H1 (cell line): Measurements from ENCODE around the gene TMEM266. TPM values are rescaled to one million over a fixed set of nuclear protein-coding genes. Genes with fewer than 3 reads are reported as not detected.

Experiments
- CTCF ChIA-PET: fragments of 300-600 bp; sonication (Branson Sonifier 250); formaldehyde crosslinking; loops from one replicate; lab custom pipeline; 2021; ENCODE audit not compliant: partially characterized antibody; lab: Charles Lee
- POLR2A ChIA-PET: fragments of 300-600 bp; sonication (Branson Sonifier 250); formaldehyde crosslinking; loops from one replicate; lab custom pipeline; 2021; ENCODE audit warnings: inconsistent platforms; ENCODE audit not compliant: partially characterized antibody; lab: Charles Lee
- DNase-seq, 2 experiments: peaks; one replicate each; pipeline versions ENCODE4 v3.0.0 to v3.0.0-alpha.2; 2010 to 2022; ENCODE audit warnings: low spot score in 2 of 2, low read depth in 1 of 2, mixed read lengths in 1 of 2
- FAIRE-seq: peaks from 2 replicates; lab custom pipeline; 2011; peaks lifted over from hg19 to GRCh38; lab: Jason Lieb, UNC
- H2AFZ ChIP-seq: 2 replicates; pipeline ENCODE4 v1.8.1; 2012; ENCODE audit warnings: low read length, inconsistent platforms
- H2AK5ac ChIP-seq: 2 replicates; pipeline ENCODE4 v1.6.1; 2013; ENCODE audit warnings: low read depth, low read length
- H2BK120ac ChIP-seq: replicated peaks from 2 replicates; pipeline ENCODE3; 2013; ENCODE audit warnings: low read depth, low read length, inconsistent platforms
- H2BK12ac ChIP-seq: 2 replicates; pipeline ENCODE4 v1.6.1; 2013; ENCODE audit warnings: low read depth, low read length
- H2BK15ac ChIP-seq: 2 replicates; pipeline ENCODE4 v1.6.1; 2013; ENCODE audit warnings: low read length
- H2BK20ac ChIP-seq: 2 replicates; pipeline ENCODE4 v1.6.1; 2013; ENCODE audit warnings: low read length
- H2BK5ac ChIP-seq: 2 replicates; pipeline ENCODE4 v1.6.1; 2013; ENCODE audit warnings: low read depth, low read length
- H3K14ac ChIP-seq: 2 replicates; pipeline ENCODE4 v1.6.1; 2013; ENCODE audit warnings: inconsistent platforms; ENCODE audit not compliant: insufficient read length
- H3K18ac ChIP-seq: 2 replicates; pipeline ENCODE4 v1.6.1; 2013; ENCODE audit warnings: low read length; ENCODE audit errors: extremely low read depth
- H3K23ac ChIP-seq: 2 replicates; pipeline ENCODE4 v1.6.1; 2013; ENCODE audit warnings: inconsistent platforms; ENCODE audit not compliant: insufficient read length
- H3K23me2 ChIP-seq: 2 replicates; pipeline ENCODE4 v1.6.1; 2013; ENCODE audit warnings: low read depth, low read length
- H3K27ac ChIP-seq: 2 replicates; pipeline ENCODE4 v1.6.1; 2011; ENCODE audit warnings: low read depth, low read length, inconsistent platforms
- H3K27me3 ChIP-seq, 4 experiments: replicated peaks in 1 of 4; 1 replicate in 1 of 4; 2 replicates in 3 of 4; pipeline versions ENCODE4 v1.6.1 to v1.8.1; 2011 to 2013; ENCODE audit warnings: low read length in 3 of 4, mild to moderate bottlenecking in 3 of 4, inconsistent platforms in 2 of 4, mixed read lengths in 2 of 4, moderate library complexity in 1 of 4; ENCODE audit not compliant: control insufficient read depth in 3 of 4, insufficient read depth in 3 of 4; ENCODE audit errors: extremely low read depth in 1 of 4
- H3K36me3 ChIP-seq, 4 experiments: 2 replicates each; pipeline versions ENCODE4 v1.6.1 to v1.8.1; 2011 to 2013; ENCODE audit warnings: mild to moderate bottlenecking in 4 of 4, low read length in 3 of 4, moderate library complexity in 2 of 4, control low read depth in 1 of 4, inconsistent platforms in 1 of 4; ENCODE audit not compliant: insufficient read depth in 4 of 4, control insufficient read depth in 2 of 4
- H3K4ac ChIP-seq: replicated peaks from 2 replicates; pipeline ENCODE3; 2013; ENCODE audit warnings: low read length, low read depth, mixed read lengths, inconsistent platforms; ENCODE audit not compliant: insufficient read length
- H3K4me1 ChIP-seq, 4 experiments: replicated peaks in 1 of 4; 1 replicate in 1 of 4; 2 replicates in 3 of 4; pipeline versions ENCODE4 v1.6.1 to v1.8.1; 2011 to 2013; ENCODE audit warnings: low read length in 3 of 4, inconsistent platforms in 2 of 4, mixed read lengths in 1 of 4; ENCODE audit not compliant: insufficient read depth in 4 of 4, control insufficient read depth in 3 of 4
- H3K4me2 ChIP-seq, 2 experiments: 2 replicates each; pipeline versions ENCODE4 v1.6.1 to v1.8.1; 2011 to 2013; ENCODE audit warnings: low read depth in 2 of 2, low read length in 2 of 2, control low read depth in 1 of 2, inconsistent platforms in 1 of 2, mild to moderate bottlenecking in 1 of 2; ENCODE audit not compliant: insufficient read depth in 1 of 2
- H3K4me3 ChIP-seq, 4 experiments: fragments of 200-600, 300-600 bp in 1 of 4; sonication (generic), shearing (Covaris generic), sonication (Bioruptor Twin) in 1 of 4; 2 replicates each; pipeline versions ENCODE4 v1.5.1 to v1.8.1; 2011 to 2016; ENCODE audit warnings: low read length in 4 of 4, low read depth in 3 of 4, control low read depth in 2 of 4, inconsistent platforms in 2 of 4, mild to moderate bottlenecking in 2 of 4, mixed read lengths in 1 of 4, moderate library complexity in 1 of 4; ENCODE audit not compliant: insufficient read depth in 2 of 4; ENCODE audit errors: extremely low read depth in 1 of 4
- H3K56ac ChIP-seq: replicated peaks from 2 replicates; pipeline ENCODE3; 2013; ENCODE audit warnings: low read depth, mild to moderate bottlenecking, mixed read lengths, low read length, inconsistent platforms; ENCODE audit not compliant: insufficient read length
- H3K79me1 ChIP-seq: 2 replicates; pipeline ENCODE4 v1.6.1; 2013; ENCODE audit warnings: low read depth, low read length, control low read depth
- H3K79me2 ChIP-seq, 2 experiments: 2 replicates each; pipeline versions ENCODE4 v1.6.1 to v1.8.1; 2012 to 2013; ENCODE audit warnings: low read length in 2 of 2, mild to moderate bottlenecking in 2 of 2, inconsistent platforms in 1 of 2; ENCODE audit not compliant: insufficient read depth in 2 of 2, control insufficient read depth in 1 of 2
- H3K9ac ChIP-seq, 4 experiments: replicated peaks in 1 of 4; 1 replicate in 1 of 4; 2 replicates in 3 of 4; pipeline versions ENCODE4 v1.6.1 to v1.8.1; 2011 to 2013; ENCODE audit warnings: low read depth in 3 of 4, low read length in 3 of 4, control low read depth in 2 of 4, mild to moderate bottlenecking in 2 of 4, moderate library complexity in 2 of 4, inconsistent platforms in 1 of 4; ENCODE audit errors: extremely low read depth in 1 of 4
- H3K9me3 ChIP-seq, 2 experiments: 2 replicates each; pipeline versions ENCODE4 v1.6.1 to v1.8.1; 2012 to 2013; ENCODE audit warnings: mild to moderate bottlenecking in 2 of 2, moderate library complexity in 2 of 2, control low read depth in 1 of 2, inconsistent platforms in 1 of 2, low read depth in 1 of 2, low read length in 1 of 2, mixed read lengths in 1 of 2; ENCODE audit not compliant: insufficient read depth in 2 of 2
- H4K20me1 ChIP-seq, 2 experiments: replicated peaks in 1 of 2; 2 replicates each; pipeline versions ENCODE3 to v1.8.1; 2011 to 2013; ENCODE audit warnings: inconsistent platforms in 2 of 2, low read length in 2 of 2, mild to moderate bottlenecking in 1 of 2; ENCODE audit not compliant: insufficient read depth in 2 of 2, control insufficient read depth in 1 of 2
- H4K5ac ChIP-seq: 2 replicates; pipeline ENCODE4 v1.6.1; 2013; ENCODE audit warnings: low read length, low read depth, mixed read lengths, inconsistent platforms; ENCODE audit not compliant: insufficient read length
- H4K8ac ChIP-seq: 2 replicates; pipeline ENCODE4 v1.8.0; 2013; ENCODE audit warnings: mild to moderate bottlenecking, moderate library complexity, low read length, inconsistent platforms; ENCODE audit not compliant: insufficient read depth; ENCODE audit errors: extremely low read depth
- H4K91ac ChIP-seq: replicated peaks from 2 replicates; pipeline ENCODE3; 2013; ENCODE audit warnings: low read length, mixed read lengths, inconsistent platforms; ENCODE audit not compliant: insufficient read length
- ASH2L ChIP-seq: fragments of 200-600, 300-600 bp; sonication (generic); IDR thresholded peaks from one replicate; pipeline ENCODE4 v1.7.1; 2017; ENCODE audit warnings: low read length
- BCL11A ChIP-seq, 2 experiments: IDR thresholded peaks; one replicate each; pipeline ENCODE4 v1.6.1; 2011; ENCODE audit warnings: low read depth in 2 of 2, low read length in 2 of 2, mild to moderate bottlenecking in 2 of 2
- CBX8 ChIP-seq: fragments of 300-800, 300-1000 bp; sonication (generic); IDR thresholded peaks from 2 replicates; pipeline ENCODE4 v1.7.1; 2016; ENCODE audit warnings: low read depth, low read length, borderline replicate concordance
- CHD2 ChIP-seq: IDR thresholded peaks from 2 replicates; pipeline ENCODE4 v1.6.1; 2012; ENCODE audit warnings: low read length, improper control_type of control experiment
- EZH2 ChIP-seq: fragments of 200-600 bp; sonication (generic); IDR thresholded peaks from 2 replicates; pipeline ENCODE4 v1.7.1; 2012; ENCODE audit warnings: low read depth, mild to moderate bottlenecking, moderate library complexity, low read length, inconsistent platforms; ENCODE audit not compliant: severe bottlenecking
- GABPA ChIP-seq: IDR thresholded peaks from 2 replicates; pipeline ENCODE4 v1.6.1; 2011; ENCODE audit warnings: mild to moderate bottlenecking, low read length, moderate library complexity, borderline replicate concordance; ENCODE audit not compliant: insufficient read depth
- GTF2F1 ChIP-seq: IDR thresholded peaks from 2 replicates; pipeline ENCODE4 v1.6.1; 2012; ENCODE audit warnings: low read depth, low read length, improper control_type of control experiment, borderline replicate concordance
- POU5F1 ChIP-seq: IDR thresholded peaks from 2 replicates; pipeline ENCODE4 v1.6.1; 2011; ENCODE audit warnings: low read depth, mild to moderate bottlenecking, low read length, moderate library complexity
- RNF2 ChIP-seq: fragments of 200-900, 300-1000 bp; sonication (generic); IDR thresholded peaks from 2 replicates; pipeline ENCODE4 v1.7.1; 2016; ENCODE audit warnings: borderline replicate concordance, low read depth, mild to moderate bottlenecking, antibody characterized with exemption, low read length; ENCODE audit not compliant: poor library complexity, severe bottlenecking; ENCODE audit errors: missing control alignments
- SIX5 ChIP-seq: IDR thresholded peaks from 2 replicates; pipeline ENCODE4 v1.6.1; 2011; ENCODE audit warnings: mild to moderate bottlenecking, low read depth, low read length
- TAF7 ChIP-seq: optimal IDR thresholded peaks from 2 replicates; pipeline ENCODE3; 2011; ENCODE audit warnings: low read depth, mild to moderate bottlenecking, inconsistent platforms, low read length, moderate library complexity, borderline replicate concordance
- TBP ChIP-seq: IDR thresholded peaks from 2 replicates; pipeline ENCODE4 v1.6.1; 2011; ENCODE audit warnings: low read depth, low read length, improper control_type of control experiment
- WGBS, 2 experiments: shearing (Covaris generic) in 1 of 2; methylation state at CpG; one replicate each; pipeline versions ENCODE4 v1.1.6 to v1.1.7; 2013 to 2015; ENCODE audit warnings: low lambda C conversion rate in 2 of 2, mixed read lengths in 2 of 2, inconsistent platforms in 1 of 2, low coverage in 1 of 2, missing lambda C conversion rate in 1 of 2; ENCODE audit not compliant: insufficient replicate concordance in 2 of 2, insufficient coverage in 1 of 2, insufficient read length in 1 of 2; ENCODE audit errors: extremely low coverage in 1 of 2, missing lambda C conversion rate in 1 of 2; 5-methylcytosine and 5-hydroxymethylcytosine counted together
- polyA plus RNA-seq, 7 experiments: library from polyadenylated mRNA; depleted of rRNA in 3 of 7; stranded (reverse) in 5 of 7; unstranded in 2 of 7; fragments of >200 nt in 5 of 7; fragments of 200-250 nt in 2 of 7; gene quantifications; 1 replicate in 5 of 7; 2 replicates in 1 of 7; 4 replicates in 1 of 7; pipeline versions ENCODE4 v1.2.1 to v1.2.3, GENCODE V29; 2011 to 2013; ENCODE audit warnings: missing spikeins in 2 of 7, mixed read lengths in 2 of 7
- total RNA-seq: library from RNA; stranded (reverse); fragmentation: NEBNext Ultra II Directional; extraction: Animal tissue kit (Norgen Biotek cat#: 25700); gene quantifications from 2 replicates; pipeline ENCODE4 v1.2.1, GENCODE V29; 2021
- TF ChIP-seq, protein P1 (sequence below): IDR thresholded peaks from 2 replicates; pipeline ENCODE4 v1.6.1; 2011; ENCODE audit warnings: low read depth, mild to moderate bottlenecking, low read length; ENCODE audit not compliant: insufficient read depth

TMEM266 gene
- total and polyA plus RNA-seq, 2 of the 8 experiments (the other 6 are each of a cell fraction or from before 2014, with no cell fraction given), result 2.6 TPM

GRCh38 chr15:76229266-76229665 lies 169.5 kb downstream of the TMEM266 start:
- no peak overlapping the region for H2BK20ac ChIP-seq
- H2BK15ac ChIP-seq, result no peak overlapping the region
- WGBS, 2 experiments, result 100% methylated on average over 1 of the region's 1 CpG; no CpG with 5 or more reads in 1 of the 2 experiments
- H2BK120ac ChIP-seq, result no peak overlapping the region
- no peaks in the 10 kb centered on the region for H3K9me3 ChIP-seq
- no peaks in the 10 kb centered on the region for H3K79me1 ChIP-seq
- no peak overlapping the region for H3K56ac ChIP-seq
- no peak overlapping the region for H3K27ac ChIP-seq
- no peak overlapping the region for H2AK5ac ChIP-seq
- no peak overlapping the region for H3K4ac ChIP-seq
- H4K5ac ChIP-seq, result no peak overlapping the region
- no peak overlapping the region for H3K4me2 ChIP-seq
- no peak overlapping the region for H3K23ac ChIP-seq
- H4K8ac ChIP-seq, result no peak overlapping the region
- no peaks in the 10 kb centered on the region for H4K20me1 ChIP-seq
- no peak overlapping the region for H2BK5ac ChIP-seq
- H3K4me1 ChIP-seq, result no peaks in the 10 kb centered on the region
- H2AFZ ChIP-seq, result no peak overlapping the region
- H4K91ac ChIP-seq, result no peak overlapping the region
- H2BK12ac ChIP-seq, result no peak overlapping the region
- no peak for FAIRE-seq
- H3K4me3 ChIP-seq, result no peak overlapping the region
- H3K18ac ChIP-seq, result no peak overlapping the region
- H3K79me2 ChIP-seq, result no peaks in the 10 kb centered on the region
- CTCF ChIA-PET, result interaction anchor here (0.8 to 1.6 kb wide), 3 partner anchors 9 to 100 kb away, joined by 3 to 5 read pairs (median 3); no protein-coding TSS in a partner anchor
- H3K23me2 ChIP-seq, result no peaks in the 10 kb centered on the region
- no peak for TF ChIP-seq CHD2
- no peak for TF ChIP-seq POU5F1
- no peak for TF ChIP-seq RNF2
- TF ChIP-seq, protein P1, sequence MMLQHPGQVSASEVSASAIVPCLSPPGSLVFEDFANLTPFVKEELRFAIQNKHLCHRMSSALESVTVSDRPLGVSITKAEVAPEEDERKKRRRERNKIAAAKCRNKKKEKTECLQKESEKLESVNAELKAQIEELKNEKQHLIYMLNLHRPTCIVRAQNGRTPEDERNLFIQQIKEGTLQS, result no peak
- no peak for TF ChIP-seq BCL11A (IDR thresholded peaks at IDR 0.05; ENCODE audit: low read depth in 2 of 2, low read length in 2 of 2)
- TF ChIP-seq SIX5, result no peak
- no peak for TF ChIP-seq EZH2
- TF ChIP-seq ASH2L, result no peak
- TF ChIP-seq GTF2F1, result no peak
- no peak for TF ChIP-seq TBP
- no peak for TF ChIP-seq GABPA
- no peak for TF ChIP-seq CBX8
- TF ChIP-seq TAF7, result no peak
- TF ChIP-seq, all 59 proteins: peak for 0
- POLR2A ChIA-PET, result no interaction called here
- peaks cover 0 to 7% (median 1%) of the 10 kb centered on the region in 4 experiments; a peak in 3 of 8 replicates for H3K36me3 ChIP-seq
- no peaks in the 10 kb centered on the region for H3K27me3 ChIP-seq
- DNase-seq, result no peak
- no peak overlapping the region for H3K9ac ChIP-seq
- H3K14ac ChIP-seq, result no peak overlapping the region
